NB4 (cell line): ENCODE data around the gene CCL22.
"Not testable (repeated sequence)": the region's sequence is repeated elsewhere in the genome, so short reads cannot be mapped to it uniquely, and the experiment has no call there.

Source experiments
- DNase-seq: peaks from one replicate; pipeline ENCODE4 v3.0.0; 2010; ENCODE audit warnings: low read depth
- H3K4me3 ChIP-seq: one replicate; pipeline ENCODE4 v1.5.1; 2011; ENCODE audit warnings: mild to moderate bottlenecking, low read depth, low read length, moderate library complexity
- MYC ChIP-seq: IDR thresholded peaks from 2 replicates; pipeline ENCODE4 v1.6.1; 2011; ENCODE audit warnings: low read depth, low read length
- POLR2A ChIP-seq: IDR thresholded peaks from 2 replicates; pipeline ENCODE4 v1.6.1; 2011; ENCODE audit warnings: mild to moderate bottlenecking; ENCODE audit not compliant: insufficient read length; ENCODE audit errors: extremely low read depth
- TF ChIP-seq, protein P1 (sequence below): IDR thresholded peaks from one replicate; pipeline ENCODE4 v1.5.1; 2012; ENCODE audit warnings: low read depth, low read length
- TF ChIP-seq, protein P2 (sequence below): IDR thresholded peaks from 2 replicates; pipeline ENCODE4 v1.6.1; 2011; ENCODE audit warnings: low read depth, low read length

CCL22 gene

DNA sequence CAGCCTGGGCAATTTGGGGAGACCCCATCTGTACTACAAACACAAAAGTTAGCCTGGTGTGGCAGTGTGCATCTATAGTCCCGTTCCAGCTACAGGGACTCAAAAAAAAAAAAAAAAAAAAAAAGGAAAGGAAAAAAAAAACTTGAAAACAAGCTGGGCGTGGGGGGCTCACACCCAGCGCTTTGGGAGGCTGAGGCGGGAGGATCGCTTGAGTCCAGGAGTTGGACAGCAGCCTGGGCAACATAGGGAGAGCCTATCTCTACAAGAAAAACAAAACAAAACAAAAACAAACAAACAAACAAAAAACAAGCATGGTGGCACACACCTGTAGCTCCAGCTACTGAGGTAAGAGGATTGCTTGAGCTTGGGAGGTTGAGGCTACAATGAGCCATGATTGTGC is 33.1 kb downstream of the CCL22 start:
- DNase-seq, result no peak
- TF ChIP-seq, protein P1, sequence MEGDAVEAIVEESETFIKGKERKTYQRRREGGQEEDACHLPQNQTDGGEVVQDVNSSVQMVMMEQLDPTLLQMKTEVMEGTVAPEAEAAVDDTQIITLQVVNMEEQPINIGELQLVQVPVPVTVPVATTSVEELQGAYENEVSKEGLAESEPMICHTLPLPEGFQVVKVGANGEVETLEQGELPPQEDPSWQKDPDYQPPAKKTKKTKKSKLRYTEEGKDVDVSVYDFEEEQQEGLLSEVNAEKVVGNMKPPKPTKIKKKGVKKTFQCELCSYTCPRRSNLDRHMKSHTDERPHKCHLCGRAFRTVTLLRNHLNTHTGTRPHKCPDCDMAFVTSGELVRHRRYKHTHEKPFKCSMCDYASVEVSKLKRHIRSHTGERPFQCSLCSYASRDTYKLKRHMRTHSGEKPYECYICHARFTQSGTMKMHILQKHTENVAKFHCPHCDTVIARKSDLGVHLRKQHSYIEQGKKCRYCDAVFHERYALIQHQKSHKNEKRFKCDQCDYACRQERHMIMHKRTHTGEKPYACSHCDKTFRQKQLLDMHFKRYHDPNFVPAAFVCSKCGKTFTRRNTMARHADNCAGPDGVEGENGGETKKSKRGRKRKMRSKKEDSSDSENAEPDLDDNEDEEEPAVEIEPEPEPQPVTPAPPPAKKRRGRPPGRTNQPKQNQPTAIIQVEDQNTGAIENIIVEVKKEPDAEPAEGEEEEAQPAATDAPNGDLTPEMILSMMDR, result no peak
- TF ChIP-seq POLR2A (no peak), MYC (no peak)
- TF ChIP-seq, protein P2, sequence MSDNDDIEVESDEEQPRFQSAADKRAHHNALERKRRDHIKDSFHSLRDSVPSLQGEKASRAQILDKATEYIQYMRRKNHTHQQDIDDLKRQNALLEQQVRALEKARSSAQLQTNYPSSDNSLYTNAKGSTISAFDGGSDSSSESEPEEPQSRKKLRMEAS, result no peak
- no peak overlapping the region for H3K4me3 ChIP-seq

DNA sequence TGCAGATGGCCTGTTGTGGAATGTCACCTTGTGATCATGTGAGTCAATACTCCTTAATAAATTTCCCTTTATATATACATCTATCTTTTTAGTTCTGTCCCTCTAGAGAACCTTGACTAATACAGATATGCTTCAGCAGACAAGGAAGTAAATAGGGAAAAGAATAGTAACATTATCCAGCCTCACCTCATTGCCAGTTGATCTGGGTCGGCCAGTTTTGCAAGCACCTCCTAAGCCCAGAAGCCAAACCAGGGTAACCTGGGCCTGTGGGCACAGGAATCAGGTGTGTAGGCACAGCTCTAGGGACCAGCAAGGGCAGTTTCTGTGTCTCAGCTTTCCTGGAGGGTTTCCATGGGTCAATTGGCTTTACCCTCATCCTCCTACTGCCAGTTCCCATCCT is 34.1 kb downstream of the CCL22 start:
- no peak for DNase-seq
- TF ChIP-seq, protein P2, result no peak
- TF ChIP-seq MYC (no peak), POLR2A (no peak)
- TF ChIP-seq, protein P1, result no peak
- no peak overlapping the region for H3K4me3 ChIP-seq

DNA sequence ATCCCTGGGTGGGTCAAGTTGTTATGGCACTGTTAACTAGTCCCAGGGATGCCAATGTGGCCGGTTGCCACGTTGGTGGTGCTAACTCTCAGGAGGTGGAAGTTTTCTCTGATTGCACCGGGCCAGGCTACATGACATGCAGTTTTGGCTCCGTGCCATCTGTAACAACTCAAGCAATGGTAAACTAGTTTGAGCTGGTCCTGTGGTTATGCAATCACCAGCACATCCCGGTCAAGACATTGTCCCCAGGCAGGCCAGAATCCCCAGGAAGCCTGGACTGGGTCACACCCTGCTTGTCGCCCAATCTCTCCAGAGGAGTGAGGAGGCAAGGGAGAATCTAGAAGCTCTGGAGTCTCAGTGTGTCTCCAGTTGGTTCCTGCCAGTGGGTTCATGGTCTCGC is 35.9 kb downstream of the CCL22 start:
- TF ChIP-seq, protein P1, result no peak
- TF ChIP-seq, protein P2, result no peak
- TF ChIP-seq POLR2A, result no peak
- no peak for TF ChIP-seq MYC
- no peak overlapping the region for H3K4me3 ChIP-seq
- DNase-seq, result no peak

DNA sequence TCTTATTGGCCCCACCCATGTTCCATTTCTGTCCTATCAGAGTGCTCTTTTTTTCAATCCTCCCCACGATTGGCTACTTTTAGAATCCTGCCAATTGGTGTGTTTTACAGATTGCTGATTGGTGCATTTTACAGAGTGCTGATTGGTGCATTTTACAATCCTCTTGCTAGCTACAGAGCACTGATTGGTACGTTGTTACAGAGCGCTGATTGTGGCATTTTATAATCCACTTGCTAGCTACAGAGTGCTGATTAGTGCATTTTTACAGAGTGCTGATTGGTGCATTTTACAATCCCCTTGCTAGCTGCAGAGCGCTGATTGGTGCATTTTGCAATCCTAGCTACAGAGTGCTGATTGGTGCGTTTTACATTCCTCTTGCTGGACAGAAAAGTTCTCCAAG is 36.4 kb downstream of the CCL22 start:
- H3K4me3 ChIP-seq, result no peak overlapping the region
- no peak for DNase-seq
- TF ChIP-seq, protein P2, result no peak
- TF ChIP-seq MYC (no peak), POLR2A (no peak)
- TF ChIP-seq, protein P1, result no peak

DNA sequence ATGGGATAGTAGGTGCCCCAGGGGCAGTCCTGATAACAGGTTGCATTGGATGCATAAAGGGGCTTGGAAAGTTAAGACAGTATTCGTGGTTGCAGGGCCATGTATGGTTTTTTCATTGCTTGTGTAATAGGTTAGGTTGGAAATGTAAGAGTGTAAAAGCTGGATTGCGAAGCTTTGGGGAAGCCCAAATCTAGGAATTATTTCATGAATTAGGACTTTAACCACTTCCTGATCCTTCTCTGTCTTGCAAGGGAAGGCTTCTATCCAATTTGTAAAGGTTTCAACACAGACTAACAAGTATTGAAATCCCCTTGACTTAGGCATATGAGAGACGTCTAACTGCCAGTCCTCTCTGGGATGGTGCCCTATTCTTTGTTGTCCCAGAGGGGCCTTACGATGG is 38.2 kb downstream of the CCL22 start:
- DNase-seq, result no peak
- TF ChIP-seq MYC (no peak), POLR2A (no peak)
- TF ChIP-seq, protein P1, result no peak
- TF ChIP-seq, protein P2, result no peak
- H3K4me3 ChIP-seq, result no peak overlapping the region

DNA sequence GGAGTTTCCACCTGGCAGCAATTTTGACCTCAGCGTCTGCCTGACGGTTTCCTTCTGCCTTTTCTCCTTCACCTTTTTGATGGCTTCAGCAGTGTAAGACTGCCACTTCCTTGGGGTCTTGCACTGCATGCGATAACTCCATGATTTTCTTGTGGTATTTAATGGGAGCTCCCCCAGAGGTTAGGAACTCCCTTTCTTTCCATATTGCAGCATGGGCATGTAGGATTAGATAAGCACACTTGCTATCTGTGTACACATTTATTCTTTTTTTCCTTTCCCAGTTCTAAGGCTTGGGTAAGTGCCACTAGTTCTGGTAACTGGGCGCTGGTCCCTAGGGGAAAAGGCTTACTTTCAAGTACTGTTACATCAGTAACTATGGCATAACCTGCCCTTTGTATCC is 38.9 kb downstream of the CCL22 start:
- DNase-seq, H3K4me3 ChIP-seq: not testable (repeated sequence)
